Adrenal gland (tissue), 5 donors: ENCODE results near the gene HOXB1.

Experiments used
- CTCF ChIP-seq, 6 experiments: fragments of 450-650 bp in 4 of 6; fragments of 200-600 bp in 2 of 6; sonication (generic) in 1 of 6; IDR thresholded peaks; 1 replicate in 5 of 6; 2 replicates in 1 of 6; pipeline versions ENCODE4 v1.5.1 to v1.8.0; 2016 to 2021; ENCODE audit warnings: antibody characterized with exemption in 6 of 6, mild to moderate bottlenecking in 2 of 6, moderate library complexity in 1 of 6
- POLR2A ChIP-seq, 2 donors: fragments of 450-650 bp; IDR thresholded peaks; one replicate each; pipeline ENCODE4 v1.6.1; 2017; ENCODE audit warnings: antibody characterized with exemption in 2 of 2, mild to moderate bottlenecking in 2 of 2, moderate library complexity in 1 of 2
- donor health status: DM: no; HTN: no; CAD: no.

- no peak for TF ChIP-seq CTCF (IDR thresholded peaks at IDR 0.05)
- TF ChIP-seq POLR2A (IDR thresholded peaks at IDR 0.05): peak in 1 of 2 donors; percentile 38
These were observed 10.8 kb upstream of the HOXB1 start for GRCh38 chr17:48541577-48542113.
